ENCODE data around the gene FGF21.

Gene FGF21

GRCh38 chr19:48770734-48771472, 15.6 kb downstream of the FGF21 start:
- Histone ChIP-seq H3K27ac (ENCODE audit: extremely low read depth, low read depth, low read length) (no peak overlapping the region), H3K9me3 (ENCODE audit: control insufficient read depth, insufficient read depth, low read depth, low read length) (no peaks in the 10 kb centered on the region), H3K4me1 (ENCODE audit: control insufficient read depth, insufficient read depth, low read length) (0 out of 2 replicates have a peak, but pooled peaks cover 2% of the 10 kb centered on the region), H3K36me3 (ENCODE audit: control insufficient read depth in 2 of 2, insufficient read depth in 1 of 2, low read length in 2 of 2) (no peaks in the 10 kb centered on the region), H3K4me3 (ENCODE audit: low read depth, low read length) (no peak overlapping the region)
- ChIA-PET POLR2A (interaction anchor here (0.6 kb wide), 1 partner anchor 118 kb away, joined by 4 read pairs; no protein-coding TSS in a partner anchor), CTCF (interaction anchor here (1.1 to 1.7 kb wide), 5 partner anchors 9 to 72 kb away, joined by 3 to 10 read pairs (median 6); no protein-coding TSS in a partner anchor)
- TF ChIP-seq SALL2 (tag by site-specific recombination; IDR thresholded peaks at IDR 0.05; ENCODE audit: borderline replicate concordance) (no peak), ZNF48 (tag by site-specific recombination; IDR thresholded peaks at IDR 0.05) (no peak), ZNF623 (tag by site-specific recombination; IDR thresholded peaks at IDR 0.05) (no peak), ZNF155 (tag by site-specific recombination; IDR thresholded peaks at IDR 0.05) (no peak), ZNF654 (tag by site-specific recombination; IDR thresholded peaks at IDR 0.05; ENCODE audit: low read depth) (no peak), ZNF426 (tag by site-specific recombination; IDR thresholded peaks at IDR 0.05) (no peak), ZNF521 (tag by site-specific recombination; IDR thresholded peaks at IDR 0.05) (no peak), ZFHX2 (tag by site-specific recombination; conservative IDR thresholded peaks at IDR 0.05) (no peak), HOXC10 (CRISPR knock-in tag; IDR thresholded peaks at IDR 0.05) (no peak), GFI1B (tag by site-specific recombination; IDR thresholded peaks at IDR 0.05) (no peak), KLF17 (tag by site-specific recombination; IDR thresholded peaks at IDR 0.05) (no peak), ZNF138 (tag by site-specific recombination; IDR thresholded peaks at IDR 0.05; ENCODE audit: borderline replicate concordance) (no peak), ZNF544 (tag by site-specific recombination; IDR thresholded peaks at IDR 0.05) (no peak), ZNF658 (tag by site-specific recombination; IDR thresholded peaks at IDR 0.05) (no peak), ZEB2 (tag by site-specific recombination; IDR thresholded peaks at IDR 0.05) (no peak), ZNF391 (tag by site-specific recombination; IDR thresholded peaks at IDR 0.05; ENCODE audit: borderline replicate concordance, low read depth) (no peak), ZNF248 (tag by site-specific recombination; IDR thresholded peaks at IDR 0.05) (no peak), ZNF580 (tag by site-specific recombination; IDR thresholded peaks at IDR 0.05) (no peak), KLF1 (tag by site-specific recombination; IDR thresholded peaks at IDR 0.05) (no peak)

- Histone ChIP-seq H3K36me3 (ENCODE audit: control insufficient read depth in 2 of 2, insufficient read depth in 1 of 2, low read length in 2 of 2) (no peaks in the 10 kb centered on the region), H3K9me3 (ENCODE audit: control insufficient read depth, insufficient read depth, low read depth, low read length) (no peaks in the 10 kb centered on the region), H3K4me3 (ENCODE audit: low read depth, low read length) (no peak overlapping the region), H3K27ac (ENCODE audit: extremely low read depth, low read depth, low read length) (no peak overlapping the region), H3K4me1 (ENCODE audit: control insufficient read depth, insufficient read depth, low read length) (0 out of 2 replicates have a peak, but pooled peaks cover 2% of the 10 kb centered on the region)
- no peak for TF ChIP-seq AEBP2 (tag by site-specific recombination; IDR thresholded peaks at IDR 0.05; ENCODE audit: borderline replicate concordance)
- POLR2A ChIA-PET, result no interaction called here
- CTCF ChIA-PET, result interaction anchor here (0.6 to 2.2 kb wide), 4 partner anchors 16 to 221 kb away, joined by 3 to 9 read pairs (median 3); partner anchors contain the start of genes GYS1 and RUVBL2
Observed at GRCh38 chr19:48772503-48772953, 17.2 kb downstream of the FGF21 start.
